ENCODE measurements around the gene PTCHD1. TPM values are rescaled to one million over a fixed set of nuclear protein-coding genes. Genes with fewer than 3 reads are reported as not detected.

Gene PTCHD1
- total and polyA plus RNA-seq, 2 of the 13 experiments (the other 11 are each of a cell fraction or from before 2014, with no cell fraction given), result not detected

DNA sequence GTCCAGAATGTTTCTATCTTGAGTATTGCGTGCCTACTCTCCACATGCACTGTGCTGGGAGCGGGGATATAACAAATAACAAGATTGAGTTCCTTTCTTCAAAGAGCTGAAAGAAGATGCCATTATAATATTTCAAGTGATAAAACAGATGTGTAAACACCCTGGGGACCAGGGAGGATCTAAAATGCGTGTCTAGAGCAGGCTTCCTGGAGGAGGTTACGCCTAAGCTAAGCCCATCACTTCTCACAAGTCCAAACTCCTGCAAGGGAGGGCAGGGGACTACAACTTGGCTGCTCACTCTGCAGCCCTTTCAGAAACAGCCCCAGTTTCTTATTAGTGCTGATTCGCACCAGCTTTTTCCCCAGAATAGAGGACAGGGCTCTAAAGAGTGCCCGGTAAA, 21.5 kb downstream of the PTCHD1 start:
- no peaks in the 10 kb centered on the region for H3K79me2 ChIP-seq (ENCODE audit: insufficient read depth, low read length)
- intact Hi-C loops (cut with micrococcal nuclease; ENCODE audit: unreplicated experiment), result no loop called here
- TF ChIP-seq ZNF781 (CRISPR knock-in tag; IDR thresholded peaks at IDR 0.05; ENCODE audit: borderline replicate concordance, not compliant biosample characterization), result no peak
- TF ChIP-seq FIP1L1 (IDR thresholded peaks at IDR 0.05; ENCODE audit: borderline replicate concordance, insufficient read depth, low read depth, low read length), result no peak
- TF ChIP-seq ZNF382 (CRISPR knock-in tag; IDR thresholded peaks at IDR 0.05; ENCODE audit: borderline replicate concordance), result no peak
- TF ChIP-seq HNRNPL (IDR thresholded peaks at IDR 0.05; ENCODE audit: low read depth, low read length), result no peak
- TF ChIP-seq NCOA2 (CRISPR knock-in tag; IDR thresholded peaks at IDR 0.05), result no peak
- no peak for TF ChIP-seq FLYWCH1 (CRISPR knock-in tag; IDR thresholded peaks at IDR 0.05)
- no peak for TF ChIP-seq THAP8 (CRISPR knock-in tag; IDR thresholded peaks at IDR 0.05; ENCODE audit: borderline replicate concordance)
- no peak for TF ChIP-seq AHDC1 (CRISPR knock-in tag; IDR thresholded peaks at IDR 0.05; ENCODE audit: borderline replicate concordance)
- TF ChIP-seq ZBTB38 (CRISPR knock-in tag; IDR thresholded peaks at IDR 0.05), result no peak
- no peak for TF ChIP-seq GABPA (IDR thresholded peaks at IDR 0.05; ENCODE audit: low read depth, low read length)
- TF ChIP-seq GABPA (CRISPR knock-in tag; IDR thresholded peaks at IDR 0.05; ENCODE audit: low read depth), result no peak
- no peak for TF ChIP-seq KMT2B (CRISPR knock-in tag; IDR thresholded peaks at IDR 0.05)
- TF ChIP-seq REPIN1 (CRISPR knock-in tag; IDR thresholded peaks at IDR 0.05; ENCODE audit: borderline replicate concordance, low read depth), result no peak
- TF ChIP-seq, protein P1, sequence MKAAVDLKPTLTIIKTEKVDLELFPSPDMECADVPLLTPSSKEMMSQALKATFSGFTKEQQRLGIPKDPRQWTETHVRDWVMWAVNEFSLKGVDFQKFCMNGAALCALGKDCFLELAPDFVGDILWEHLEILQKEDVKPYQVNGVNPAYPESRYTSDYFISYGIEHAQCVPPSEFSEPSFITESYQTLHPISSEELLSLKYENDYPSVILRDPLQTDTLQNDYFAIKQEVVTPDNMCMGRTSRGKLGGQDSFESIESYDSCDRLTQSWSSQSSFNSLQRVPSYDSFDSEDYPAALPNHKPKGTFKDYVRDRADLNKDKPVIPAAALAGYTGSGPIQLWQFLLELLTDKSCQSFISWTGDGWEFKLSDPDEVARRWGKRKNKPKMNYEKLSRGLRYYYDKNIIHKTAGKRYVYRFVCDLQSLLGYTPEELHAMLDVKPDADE (CRISPR knock-in tag; IDR thresholded peaks at IDR 0.05), result no peak
- no peak for TF ChIP-seq MED13 (CRISPR knock-in tag; IDR thresholded peaks at IDR 0.05)
- TF ChIP-seq SIN3A (IDR thresholded peaks at IDR 0.05; ENCODE audit: borderline replicate concordance, low read depth, low read length), result no peak
- no peak for TF ChIP-seq ATAD3A (CRISPR knock-in tag; IDR thresholded peaks at IDR 0.05)
- no peak for TF ChIP-seq EP300 (IDR thresholded peaks at IDR 0.05; ENCODE audit: low read depth in 2 of 2, low read length in 2 of 2)
- TF ChIP-seq EP300 (CRISPR knock-in tag; IDR thresholded peaks at IDR 0.05; ENCODE audit: borderline replicate concordance), result no peak

More for the DNA sequence above, 21.5 kb downstream of the PTCHD1 start:
- H3K9ac ChIP-seq (ENCODE audit: insufficient read depth, low read depth, low read length), result no peak overlapping the region
- no peaks in the 10 kb centered on the region for H3K9me3 ChIP-seq (ENCODE audit: low read length)
- in situ Hi-C loops (cut with HindIII; ENCODE audit: extremely low pct_ligation_motif_present, low pct_unique_long_range_greater_than_20kb), result no loop called here
- no peak for DNase-seq (ENCODE audit: low spot score)
- POLR2A ChIA-PET, result no interaction called here
- H3K27ac ChIP-seq (ENCODE audit: extremely low read length, insufficient read depth, low read length), result no peak overlapping the region
- ATAC-seq, result no peak
- H3K36me3 ChIP-seq (replicated peaks in 1 of 2; ENCODE audit: control insufficient read depth in 1 of 2, insufficient read depth in 2 of 2, low read length in 2 of 2), result no peaks in the 10 kb centered on the region
- H4K20me1 ChIP-seq (ENCODE audit: insufficient read depth, low read length), result no peaks in the 10 kb centered on the region
- WGBS (ENCODE audit: low lambda C conversion rate), result 35% methylated on average over 4 of the region's 6 CpGs
- H3K4me1 ChIP-seq (ENCODE audit: insufficient read depth, low read length), result no peaks in the 10 kb centered on the region
- no TSS peak for BruUV-seq (replicated peaks)
- FAIRE-seq, result no peak
- H3K27me3 ChIP-seq (ENCODE audit: control insufficient read depth in 1 of 2, insufficient read depth in 2 of 2, low read length in 2 of 2), result no peaks in the 10 kb centered on the region
- CTCF ChIA-PET (ENCODE audit: low intra/inter-chr PET ratio, low total read pairs), result no interaction called here
- no peak overlapping the region for H3K4me3 ChIP-seq (replicated peaks in 1 of 3; ENCODE audit: insufficient read depth in 1 of 3, low read depth in 2 of 3, low read length in 3 of 3)
- no peak overlapping the region for H2AFZ ChIP-seq (ENCODE audit: low read length)
- H3K4me2 ChIP-seq (ENCODE audit: low read depth, low read length), result no peak overlapping the region
